Measurements from ENCODE around the gene DDX24.

Gene DDX24

GRCh38 chr14:94113908-94114588 lies 33.0 kb upstream of the DDX24 start:
- DNase-seq = peak; percentile 33

- no peak for DNase-seq
Observed at GRCh38 chr14:94113490-94113889, 32.5 kb upstream of the DDX24 start.

GRCh38 chr14:94113073-94113472 lies 32.1 kb upstream of the DDX24 start:
- DNase-seq = no peak

- peak; percentile 45 for DNase-seq
Observed at GRCh38 chr14:94112513-94113063, 31.6 kb upstream of the DDX24 start.

- no peak for DNase-seq
Observed at GRCh38 chr14:94111276-94112095, 30.5 kb upstream of the DDX24 start.

- DNase-seq = no peak
Observed at GRCh38 chr14:94110552-94111181, 29.7 kb upstream of the DDX24 start, which contains the start of gene IFI27. TSS of gene IFI27 (plus strand) at chr14:94110736.

- no peak for DNase-seq
Observed at GRCh38 chr14:94109915-94110250, 28.9 kb upstream of the DDX24 start.

GRCh38 chr14:94104731-94105130 lies 23.7 kb upstream of the DDX24 start:
- DNase-seq = no peak

GRCh38 chr14:94103554-94104150 lies 22.6 kb upstream of the DDX24 start:
- no peak for DNase-seq

- DNase-seq = no peak
Observed at GRCh38 chr14:94102768-94103482, 21.9 kb upstream of the DDX24 start.

- DNase-seq = no peak
Observed at GRCh38 chr14:94101748-94102147, 20.7 kb upstream of the DDX24 start.

- DNase-seq = no peak
Observed at GRCh38 chr14:94100847-94101246, 19.8 kb upstream of the DDX24 start.

- no peak for DNase-seq
Observed at GRCh38 chr14:94099006-94099405, 18.0 kb upstream of the DDX24 start.

GRCh38 chr14:94098326-94098992 lies 17.5 kb upstream of the DDX24 start:
- no peak for DNase-seq

- no peak for DNase-seq
Observed at GRCh38 chr14:94097091-94097490, 16.1 kb upstream of the DDX24 start.

GRCh38 chr14:94093418-94093817 lies 12.4 kb upstream of the DDX24 start:
- DNase-seq = no peak

- DNase-seq = no peak
Observed at GRCh38 chr14:94089479-94089878, 8.5 kb upstream of the DDX24 start.

- no peak for DNase-seq
Observed at GRCh38 chr14:94088516-94088915, 7.5 kb upstream of the DDX24 start.

GRCh38 chr14:94087891-94088290 lies 6.9 kb upstream of the DDX24 start:
- no peak for DNase-seq

- no peak for DNase-seq
Observed at GRCh38 chr14:94081386-94081820, 401 bp upstream of the DDX24 start.

- no peak for DNase-seq
Observed at GRCh38 chr14:94079891-94080620, 946 bp downstream of the DDX24 start.

Measured in activated effector memory CD4-positive, alpha-beta T cell treated with anti-CD3 and anti-CD28 coated beads, Interleukin-2, amount 50 U/mL, for 16 hours (primary cell).